ENCODE data around the gene SLCO1A2.

The SLCO1A2 gene

DNA sequence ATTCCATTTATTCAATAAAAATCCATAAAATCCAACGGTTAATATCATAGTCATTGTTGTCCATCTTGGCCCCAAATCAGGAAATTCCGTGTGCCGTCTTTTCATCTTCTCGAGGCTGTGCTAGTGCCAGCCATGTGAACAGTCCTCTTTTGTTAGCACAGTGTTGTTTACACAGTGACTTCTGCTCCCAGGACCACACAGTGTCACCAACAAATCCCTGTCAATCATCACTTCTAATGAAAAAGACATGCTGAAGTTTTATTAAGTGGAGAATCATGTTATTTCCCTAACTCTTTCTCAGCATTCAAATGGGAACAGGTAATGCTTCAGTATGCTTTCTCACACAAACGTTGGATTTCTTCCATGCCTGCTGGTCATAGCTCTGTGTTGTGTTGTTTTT is 1.9 kb upstream of the SLCO1A2 start:
- TF ChIP-seq, protein P1, sequence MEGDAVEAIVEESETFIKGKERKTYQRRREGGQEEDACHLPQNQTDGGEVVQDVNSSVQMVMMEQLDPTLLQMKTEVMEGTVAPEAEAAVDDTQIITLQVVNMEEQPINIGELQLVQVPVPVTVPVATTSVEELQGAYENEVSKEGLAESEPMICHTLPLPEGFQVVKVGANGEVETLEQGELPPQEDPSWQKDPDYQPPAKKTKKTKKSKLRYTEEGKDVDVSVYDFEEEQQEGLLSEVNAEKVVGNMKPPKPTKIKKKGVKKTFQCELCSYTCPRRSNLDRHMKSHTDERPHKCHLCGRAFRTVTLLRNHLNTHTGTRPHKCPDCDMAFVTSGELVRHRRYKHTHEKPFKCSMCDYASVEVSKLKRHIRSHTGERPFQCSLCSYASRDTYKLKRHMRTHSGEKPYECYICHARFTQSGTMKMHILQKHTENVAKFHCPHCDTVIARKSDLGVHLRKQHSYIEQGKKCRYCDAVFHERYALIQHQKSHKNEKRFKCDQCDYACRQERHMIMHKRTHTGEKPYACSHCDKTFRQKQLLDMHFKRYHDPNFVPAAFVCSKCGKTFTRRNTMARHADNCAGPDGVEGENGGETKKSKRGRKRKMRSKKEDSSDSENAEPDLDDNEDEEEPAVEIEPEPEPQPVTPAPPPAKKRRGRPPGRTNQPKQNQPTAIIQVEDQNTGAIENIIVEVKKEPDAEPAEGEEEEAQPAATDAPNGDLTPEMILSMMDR (IDR thresholded peaks at IDR 0.05; ENCODE audit: control extremely low read depth, extremely low read depth, low read depth, missing control alignments): no peak
- ChIA-PET CTCF (no interaction called here), POLR2A (no interaction called here)
- no peak for DNase-seq (ENCODE audit: extremely low spot score)

GRCh38 chr12:21330682-21331253 is 3.9 kb downstream of the SLCO1A2 start:
- TF ChIP-seq, protein P1 (IDR thresholded peaks at IDR 0.05; ENCODE audit: control extremely low read depth, extremely low read depth, low read depth, missing control alignments): no peak
- CTCF ChIA-PET: interaction anchor here (1.4 kb wide), 1 partner anchor 12 kb away, joined by 3 read pairs; no protein-coding TSS in a partner anchor
- POLR2A ChIA-PET: no interaction called here
- DNase-seq (ENCODE audit: extremely low spot score): no peak

GRCh38 chr12:21328578-21328977 is 6.1 kb downstream of the SLCO1A2 start:
- POLR2A ChIA-PET: no interaction called here
- CTCF ChIA-PET: interaction anchor here (0.8 kb wide), 1 partner anchor 11 kb away, joined by 3 read pairs; no protein-coding TSS in a partner anchor
- no peak for DNase-seq (ENCODE audit: extremely low spot score)
- TF ChIP-seq, protein P1 (IDR thresholded peaks at IDR 0.05; ENCODE audit: control extremely low read depth, extremely low read depth, low read depth, missing control alignments): no peak

GRCh38 chr12:21324551-21324950 is 10.2 kb downstream of the SLCO1A2 start:
- CTCF ChIA-PET: no interaction called here
- POLR2A ChIA-PET: no interaction called here
- TF ChIP-seq, protein P1 (IDR thresholded peaks at IDR 0.05; ENCODE audit: control extremely low read depth, extremely low read depth, low read depth, missing control alignments): no peak
- no peak for DNase-seq (ENCODE audit: extremely low spot score)

DNA sequence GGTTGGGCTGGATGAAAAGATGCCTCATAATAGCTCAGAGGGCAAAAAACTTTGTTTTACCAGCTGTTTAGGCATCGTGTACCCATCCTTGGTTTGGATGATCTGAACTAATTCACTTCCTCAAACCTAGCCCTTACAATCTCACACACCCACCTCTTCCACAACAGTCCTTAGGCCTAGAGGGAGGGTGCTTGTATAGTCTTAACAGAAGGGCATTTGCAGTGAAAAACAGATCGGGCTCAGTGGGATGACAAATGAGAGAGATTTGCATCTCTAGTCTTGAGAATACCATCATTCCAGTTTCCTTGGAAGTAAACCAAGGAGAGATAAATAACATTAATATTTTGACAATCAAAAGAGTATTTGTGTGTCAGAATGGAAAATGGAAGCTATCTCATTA is 11.0 kb downstream of the SLCO1A2 start:
- POLR2A ChIA-PET: no interaction called here
- DNase-seq (ENCODE audit: extremely low spot score): no peak
- CTCF ChIA-PET: no interaction called here
- TF ChIP-seq, protein P1 (IDR thresholded peaks at IDR 0.05; ENCODE audit: control extremely low read depth, extremely low read depth, low read depth, missing control alignments): no peak

- ChIA-PET CTCF (interaction anchor here (1.5 to 2.0 kb wide), 3 partner anchors 10 to 372 kb away, joined by 5 to 7 read pairs (median 6); no protein-coding TSS in a partner anchor), POLR2A (no interaction called here)
- no peak for DNase-seq (ENCODE audit: extremely low spot score)
- TF ChIP-seq, protein P1 (IDR thresholded peaks at IDR 0.05; ENCODE audit: control extremely low read depth, extremely low read depth, low read depth, missing control alignments): no peak
These were observed 25.9 kb downstream of the SLCO1A2 start for GRCh38 chr12:21308785-21309184.

Measured in GM10248 (cell line).